GM19351 (cell line): Measurements from ENCODE around the gene RBFA.
A peak's percentile ranks its signal among the peaks of the same experiment; 100 is the strongest.
"Not testable (repeated sequence)": the region's sequence is repeated elsewhere in the genome, so short reads cannot be mapped to it uniquely, and the experiment has no call there.

Experiments used
- ATAC-seq: cut with Tn5 transposase; IDR thresholded peaks from one replicate; pipeline ENCODE4 v1.9.1; 2021; ENCODE audit warnings: mild to moderate bottlenecking, moderate library complexity; ENCODE audit not compliant: unreplicated experiment

Gene RBFA

DNA sequence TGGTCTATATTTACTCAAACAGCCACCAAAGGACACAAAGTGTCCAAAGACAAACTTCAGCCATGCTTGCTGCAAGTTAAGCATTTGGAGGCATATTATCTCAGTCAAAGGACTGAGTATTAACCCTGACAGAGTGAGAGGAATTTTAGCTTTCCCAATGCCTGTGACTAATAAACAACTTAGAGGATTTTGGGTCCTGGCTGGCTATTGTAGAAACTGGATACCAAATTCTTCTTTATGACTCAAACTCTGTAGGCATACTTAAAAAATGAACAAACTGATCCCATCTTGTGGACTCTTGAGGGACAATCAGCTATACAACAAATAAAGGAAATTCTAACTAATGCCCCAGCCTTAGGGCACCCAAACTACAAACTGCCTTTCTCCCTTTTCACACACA is 6.5 kb upstream of the RBFA start:
- not testable (repeated sequence) for ATAC-seq

DNA sequence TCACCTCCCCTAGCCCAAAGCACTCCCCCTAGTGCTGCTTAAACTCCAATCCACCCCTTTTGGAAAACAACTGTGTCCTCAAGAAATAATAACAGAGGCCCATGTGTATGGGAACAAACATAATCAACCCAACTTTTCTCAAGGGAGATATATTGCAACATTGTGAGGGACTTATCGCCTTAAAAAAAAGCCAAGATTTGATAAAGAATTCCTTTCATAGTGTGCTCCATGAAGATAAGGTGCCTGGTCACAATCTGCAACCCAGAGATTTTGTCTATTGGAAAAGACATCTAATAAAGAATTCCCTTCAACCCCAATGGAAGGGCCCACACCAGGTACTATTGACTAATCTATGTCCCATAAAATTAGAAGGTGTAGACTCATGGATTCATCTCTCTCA is 4.5 kb upstream of the RBFA start:
- ATAC-seq: no peak

DNA sequence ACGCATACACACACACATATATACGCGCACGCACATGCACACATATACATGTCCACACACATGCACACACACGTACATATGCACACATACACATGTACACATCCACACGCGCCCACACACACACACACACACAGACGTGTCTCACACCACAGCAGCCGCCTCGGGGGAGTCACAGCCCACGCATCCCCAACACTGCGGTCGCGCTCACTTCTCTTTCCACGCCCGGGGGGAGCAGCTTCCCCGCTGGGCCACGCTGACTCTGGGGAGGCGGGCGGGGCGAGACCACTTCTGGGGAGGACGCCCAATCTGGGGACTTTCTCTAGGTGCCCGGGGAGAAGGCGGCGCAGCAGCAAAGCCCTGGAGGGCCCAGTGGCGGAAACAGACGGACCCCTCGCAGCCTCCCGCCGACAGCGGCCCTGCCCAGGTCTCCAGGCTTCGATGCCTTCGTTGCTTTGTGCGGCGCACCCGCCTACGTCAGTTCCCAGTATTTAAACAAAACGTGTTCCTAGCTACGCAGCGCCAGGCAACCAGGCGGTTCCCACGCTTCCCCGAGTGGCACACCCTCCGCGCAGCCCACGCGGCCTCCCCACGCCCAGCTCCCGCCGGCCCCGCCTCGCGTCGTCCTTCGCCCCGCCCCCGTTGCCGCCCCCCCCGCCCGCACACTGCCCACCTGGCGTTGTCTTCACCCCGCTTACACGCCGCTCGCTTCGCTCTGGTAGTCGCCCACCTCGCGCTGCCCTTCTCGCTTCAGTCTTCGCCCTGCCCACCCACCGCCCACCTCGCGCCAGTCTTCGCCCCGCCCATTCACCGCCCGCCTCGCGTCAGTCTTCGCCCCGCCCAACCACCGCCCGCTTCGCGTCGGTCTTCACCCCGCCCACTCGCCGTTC is 810 bp upstream of the RBFA start:
- ATAC-seq: peak; percentile 44

DNA sequence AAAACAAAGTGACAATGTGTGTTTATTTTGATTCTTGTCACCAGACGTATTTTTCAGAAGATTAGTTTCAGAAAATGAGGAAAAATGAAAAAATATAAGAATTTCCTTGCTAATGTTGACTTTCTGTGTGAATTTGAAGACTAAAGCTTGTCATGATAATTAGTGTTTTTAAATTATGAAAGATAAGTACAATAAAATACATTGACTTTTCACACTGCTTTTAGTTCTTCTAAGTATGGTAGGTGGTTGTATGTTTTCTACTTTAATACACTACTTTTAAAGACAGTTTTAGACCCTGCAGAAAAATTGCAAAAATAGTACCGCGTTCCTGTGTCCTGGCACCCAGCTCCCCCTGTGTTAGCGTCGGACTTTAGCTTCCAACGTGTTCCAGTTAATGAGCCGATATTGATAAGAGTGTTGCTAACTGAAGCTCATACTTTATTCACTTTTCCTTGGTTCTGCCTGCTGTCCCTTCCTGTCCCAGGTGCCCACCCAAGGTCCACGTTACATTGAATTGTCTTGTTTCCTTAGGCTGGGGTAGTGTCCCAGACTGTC is 695 bp downstream of the RBFA start:
- no peak for ATAC-seq

DNA sequence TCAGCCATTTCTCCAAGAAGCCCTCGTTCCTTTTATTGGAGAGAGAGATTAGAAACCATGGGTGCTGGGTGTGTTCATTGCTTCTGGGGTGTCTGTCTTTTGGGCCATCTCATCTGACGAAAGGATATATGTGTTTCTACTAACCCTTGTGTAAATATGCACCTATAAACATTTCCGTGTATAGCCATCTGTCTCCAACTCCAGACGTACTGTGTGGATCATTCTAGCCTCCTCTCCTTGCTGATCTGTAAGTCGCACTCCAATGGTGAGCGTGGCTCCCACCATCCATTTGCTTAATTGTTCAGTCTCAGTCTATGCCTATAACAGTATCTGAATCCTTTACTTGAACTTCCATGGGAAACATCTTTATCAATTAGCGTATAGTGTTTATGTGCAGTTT is 1.8 kb downstream of the RBFA start:
- no peak for ATAC-seq

DNA sequence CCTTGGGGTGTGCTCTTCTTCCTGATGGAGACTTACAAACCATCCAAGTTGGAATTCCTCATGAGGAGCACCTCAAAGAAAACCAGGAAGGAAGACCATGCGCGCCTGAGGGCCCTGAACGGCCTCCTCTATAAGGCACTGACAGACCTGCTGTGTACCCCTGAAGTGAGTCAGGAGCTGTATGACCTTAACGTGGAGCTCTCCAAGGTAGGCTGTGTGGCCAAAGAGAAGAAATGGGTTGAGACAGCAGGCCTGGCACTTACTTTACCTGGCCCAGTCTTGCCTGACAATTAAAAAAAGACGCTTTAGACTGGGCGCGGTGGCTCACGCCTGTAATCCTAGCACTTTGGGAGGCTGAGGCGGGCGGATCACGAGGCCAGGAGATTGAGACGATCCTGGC is 3.1 kb downstream of the RBFA start:
- no peak for ATAC-seq

DNA sequence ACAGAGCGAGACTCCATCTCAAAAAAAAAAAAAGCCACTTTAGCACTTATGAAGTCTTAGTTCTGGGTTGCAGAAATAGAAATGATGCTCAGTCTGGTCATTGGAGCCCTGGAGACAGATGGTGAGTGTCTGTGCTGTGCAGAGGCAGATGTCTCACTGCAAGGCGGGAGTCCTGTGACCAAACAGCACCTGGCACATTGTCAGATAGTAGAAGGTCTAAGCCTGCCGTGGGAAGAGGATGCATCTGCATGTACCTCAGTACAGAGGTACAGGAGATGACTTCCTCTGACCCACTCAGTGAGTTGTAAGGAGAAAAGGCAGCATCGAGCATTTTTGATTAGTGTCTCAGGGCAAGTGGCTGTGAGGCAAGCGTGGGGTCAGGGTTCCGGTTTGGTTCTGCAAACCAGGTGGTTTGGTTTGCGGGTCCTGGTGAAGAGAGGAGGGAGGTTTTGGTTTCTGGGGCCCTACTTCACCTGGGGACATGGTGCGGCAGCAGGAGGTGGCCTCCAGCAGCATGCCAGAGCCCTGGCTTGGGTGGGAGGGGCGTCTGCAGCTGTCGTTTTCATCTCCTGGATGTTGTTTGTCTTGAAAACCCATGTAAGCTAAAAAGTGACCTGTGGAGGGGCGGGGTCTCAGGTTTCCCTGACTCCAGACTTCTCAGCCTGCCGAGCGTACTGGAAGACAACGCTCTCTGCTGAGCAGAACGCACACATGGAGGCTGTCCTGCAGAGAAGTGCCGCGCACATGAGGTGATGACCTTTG is 3.8 kb downstream of the RBFA start:
- ATAC-seq: no peak

DNA sequence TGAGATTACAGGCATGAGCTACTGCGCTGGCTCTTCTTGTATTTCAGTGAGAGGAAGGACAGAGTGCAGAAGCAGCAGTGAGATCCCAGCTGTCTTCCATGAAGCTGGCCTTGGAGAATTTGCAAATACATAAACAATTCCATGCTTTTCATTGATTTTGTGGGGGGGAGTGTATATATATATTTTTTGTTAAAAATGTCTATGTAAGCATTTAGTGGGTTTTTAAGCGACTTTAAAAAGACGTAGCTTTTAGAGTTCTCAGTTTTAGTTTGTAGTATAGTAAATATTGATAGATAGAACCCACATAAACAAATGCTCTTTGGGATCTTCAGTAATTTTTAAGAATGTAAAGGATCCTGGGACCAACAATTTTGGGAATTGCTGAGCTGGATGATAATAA is 6.3 kb downstream of the RBFA start:
- no peak for ATAC-seq

DNA sequence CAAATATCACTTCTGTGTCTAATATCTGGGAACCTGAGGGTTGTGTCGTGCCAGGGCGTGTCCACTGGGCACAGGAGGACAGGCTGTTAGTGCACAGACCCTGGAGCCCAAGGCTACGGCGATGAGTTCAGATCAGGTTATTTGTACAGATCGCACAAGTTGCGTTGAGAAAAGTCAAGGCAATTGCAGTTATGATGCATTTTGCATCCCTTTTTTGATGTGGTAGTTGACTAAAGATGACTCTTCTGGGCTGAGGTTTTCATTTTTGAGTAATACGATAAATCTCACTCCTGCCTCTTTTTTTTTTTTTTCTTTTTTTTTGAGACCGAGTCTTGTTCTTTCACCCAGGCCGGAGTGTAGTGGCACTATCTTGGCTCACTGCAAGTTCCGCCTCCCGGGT is 7.2 kb downstream of the RBFA start:
- no peak for ATAC-seq

DNA sequence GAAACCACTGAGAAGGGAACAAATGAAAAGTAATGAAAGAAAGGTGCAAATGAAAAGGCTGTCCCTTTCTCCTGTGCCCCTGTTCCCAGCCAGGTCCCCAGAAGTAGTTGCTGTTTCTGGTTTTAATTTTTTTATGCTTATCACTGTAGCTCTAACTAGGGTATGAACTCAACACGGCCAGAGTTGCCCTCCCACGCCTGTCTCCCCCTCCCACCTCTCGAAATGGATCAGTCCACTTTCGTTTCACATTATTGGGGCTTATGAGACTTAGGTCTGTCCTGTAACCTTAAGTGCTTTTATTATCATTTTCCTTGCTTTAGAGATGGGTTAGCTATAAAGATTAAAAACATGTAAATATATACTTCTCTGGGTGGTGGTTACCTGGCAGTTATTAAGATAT is 8.6 kb downstream of the RBFA start:
- ATAC-seq: no peak

DNA sequence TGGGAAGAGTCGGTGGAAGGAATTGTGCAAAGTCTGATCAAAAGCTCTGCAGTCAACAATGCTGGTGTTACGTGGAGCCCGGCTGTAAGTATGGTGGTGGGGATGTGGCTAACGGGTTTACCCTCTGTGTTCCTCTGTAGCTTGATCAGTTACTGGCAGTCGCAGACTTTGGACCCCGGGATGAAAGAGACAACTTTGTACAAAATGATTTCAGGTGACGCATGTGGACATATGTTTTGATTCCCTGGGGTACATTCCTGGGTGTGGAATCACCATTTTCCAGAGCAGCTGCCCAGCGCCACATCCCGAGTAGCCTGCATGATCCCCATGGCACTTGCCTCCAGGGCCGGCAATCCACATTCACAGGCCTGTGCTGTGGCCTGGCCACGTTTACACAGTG is 9.8 kb downstream of the RBFA start:
- no peak for ATAC-seq

DNA sequence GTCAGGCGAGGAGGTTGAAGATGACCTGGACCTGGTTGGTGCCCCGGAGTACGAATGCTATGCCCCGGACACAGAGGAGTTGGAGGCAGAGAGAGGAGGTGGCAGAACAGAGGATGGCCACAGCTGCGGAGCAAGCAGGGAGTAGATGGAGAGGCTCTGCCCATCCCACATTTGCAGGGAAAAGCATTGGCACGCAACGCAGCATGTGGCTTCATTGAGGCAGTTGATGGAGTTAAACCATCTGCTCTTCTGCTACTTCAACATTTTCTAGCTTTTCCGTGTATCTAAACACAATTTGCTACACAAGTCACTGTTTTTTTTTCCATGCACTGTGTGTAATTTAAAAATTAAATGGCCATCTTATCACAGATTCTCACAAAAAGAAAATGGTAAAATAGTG is 11.8 kb downstream of the RBFA start:
- no peak for ATAC-seq

DNA sequence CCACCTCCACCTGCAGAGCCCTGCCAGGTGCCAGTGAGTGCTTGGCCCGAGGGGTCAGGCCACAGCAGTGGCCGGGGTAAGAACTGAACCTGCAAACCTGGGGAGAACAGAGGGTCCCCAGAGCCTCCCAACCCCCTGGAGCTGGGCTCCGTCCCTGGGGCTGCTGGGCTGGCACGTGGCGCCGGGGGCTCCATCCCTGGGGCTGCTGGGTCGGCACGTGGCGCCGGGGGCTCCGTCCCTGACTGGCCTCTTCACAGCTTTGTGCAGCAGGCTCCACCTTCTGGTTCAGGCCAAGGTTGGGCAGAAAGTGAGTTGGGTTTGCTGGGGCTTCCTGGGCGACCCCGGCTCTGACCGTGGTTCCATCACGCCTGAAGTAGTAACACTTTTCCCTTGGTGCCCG is 12.2 kb downstream of the RBFA start:
- no peak for ATAC-seq

DNA sequence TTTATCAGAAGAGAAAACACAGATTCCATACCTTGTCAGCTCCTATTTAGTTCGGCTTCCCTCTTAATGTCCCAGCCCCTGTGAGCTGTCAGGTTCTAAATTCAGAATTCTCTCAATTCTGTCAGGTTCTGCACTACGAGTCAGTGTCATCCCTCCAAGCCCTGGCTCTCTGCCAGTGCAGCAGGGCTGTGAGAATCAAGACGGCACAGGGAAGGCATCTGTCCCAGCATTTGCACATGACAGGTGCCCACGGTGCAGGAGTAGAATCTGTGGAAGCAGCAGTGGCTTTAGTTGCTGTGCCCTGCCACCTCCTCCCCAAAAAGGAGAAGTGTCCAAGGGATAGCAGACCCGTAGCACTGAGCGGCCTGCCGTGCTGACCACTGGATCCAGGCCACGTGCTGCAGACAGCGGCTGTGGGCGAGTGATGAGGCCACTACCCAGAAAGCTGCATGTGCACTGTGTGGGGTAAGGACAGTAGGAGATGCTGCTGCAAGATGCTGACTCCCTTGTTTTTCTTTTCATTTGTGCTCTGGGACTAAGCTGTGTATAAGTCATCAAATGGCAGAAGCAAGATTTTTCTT is 12.8 kb downstream of the RBFA start:
- no peak for ATAC-seq

DNA sequence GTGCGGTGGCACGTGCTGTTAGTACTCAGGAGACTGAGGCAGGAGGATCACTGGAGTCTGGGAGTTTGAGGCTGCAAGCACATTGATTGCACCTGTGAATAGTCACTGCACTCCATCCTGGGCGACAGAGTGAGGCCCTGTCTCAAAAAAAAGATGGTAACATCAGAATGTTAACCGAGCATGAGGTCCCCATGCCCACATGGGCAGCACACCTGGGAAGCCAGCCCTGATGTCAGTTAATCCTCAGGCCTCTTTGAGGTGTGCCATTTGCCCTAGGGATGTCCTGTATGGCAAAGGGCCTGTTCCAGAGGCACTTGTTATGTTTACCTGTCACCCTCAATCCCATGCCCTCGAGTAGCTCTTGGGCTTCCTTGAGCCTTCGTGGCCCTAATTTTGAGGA is 16.6 kb downstream of the RBFA start:
- no peak for ATAC-seq

DNA sequence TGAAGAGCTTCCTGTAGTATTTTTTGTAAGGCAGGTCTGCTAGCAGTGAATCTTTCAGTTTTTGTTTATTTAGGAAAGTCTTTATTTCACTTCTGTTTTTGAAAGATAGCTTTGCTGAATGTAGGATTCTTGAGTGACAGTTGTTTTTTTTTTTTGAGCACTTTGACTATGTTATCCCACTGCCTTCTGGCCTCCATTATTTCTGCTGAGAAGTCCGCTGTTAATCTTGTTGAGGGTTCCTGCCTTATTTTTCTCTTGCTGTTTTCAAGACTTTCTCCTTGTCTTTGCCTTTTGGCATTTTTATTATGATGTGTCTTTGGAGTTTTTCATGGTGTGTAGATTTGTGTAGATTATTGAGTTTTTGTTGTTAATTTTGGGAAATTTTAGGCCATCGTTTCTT is 21.9 kb downstream of the RBFA start:
- ATAC-seq: no peak

DNA sequence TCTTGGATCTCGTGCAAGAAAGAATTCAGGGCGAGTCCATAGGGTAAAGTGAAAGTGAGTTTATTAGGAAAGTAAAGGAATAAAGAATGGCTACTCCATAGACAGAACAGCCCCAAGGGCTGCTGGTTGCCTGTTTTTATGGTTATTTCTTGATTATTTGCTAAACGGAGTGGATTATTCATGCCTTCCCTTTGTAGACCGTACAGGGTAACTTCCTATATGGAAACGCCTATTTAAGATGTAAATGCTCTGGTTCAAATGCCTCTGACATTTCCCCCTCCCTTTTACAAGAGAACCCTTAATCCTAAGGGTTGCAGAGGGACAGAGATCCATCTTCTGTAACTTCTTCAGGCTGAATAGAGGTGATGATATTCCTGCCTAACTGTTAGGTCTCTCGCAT is 25.7 kb downstream of the RBFA start:
- no peak for ATAC-seq

DNA sequence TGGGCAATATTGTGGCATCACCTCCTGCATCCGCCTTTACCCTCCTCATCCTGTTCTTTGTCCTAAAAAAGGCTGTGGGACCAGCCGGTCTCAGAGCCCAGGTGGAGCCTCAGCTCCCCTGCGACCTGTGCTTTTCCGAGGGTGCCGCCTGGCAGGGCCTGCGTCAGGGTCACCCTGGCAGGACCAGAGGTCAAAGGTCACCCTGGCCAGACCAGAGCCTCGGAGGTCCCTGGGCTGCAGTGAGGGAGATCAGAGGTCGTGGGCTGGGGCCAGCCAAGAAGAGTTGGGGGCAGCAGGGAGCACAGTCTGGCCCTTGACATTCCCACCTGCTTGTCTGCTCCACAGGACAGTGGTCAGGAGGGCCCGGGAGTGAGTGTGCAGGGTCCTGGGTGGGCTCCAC is 31.5 kb downstream of the RBFA start:
- no peak for ATAC-seq

DNA sequence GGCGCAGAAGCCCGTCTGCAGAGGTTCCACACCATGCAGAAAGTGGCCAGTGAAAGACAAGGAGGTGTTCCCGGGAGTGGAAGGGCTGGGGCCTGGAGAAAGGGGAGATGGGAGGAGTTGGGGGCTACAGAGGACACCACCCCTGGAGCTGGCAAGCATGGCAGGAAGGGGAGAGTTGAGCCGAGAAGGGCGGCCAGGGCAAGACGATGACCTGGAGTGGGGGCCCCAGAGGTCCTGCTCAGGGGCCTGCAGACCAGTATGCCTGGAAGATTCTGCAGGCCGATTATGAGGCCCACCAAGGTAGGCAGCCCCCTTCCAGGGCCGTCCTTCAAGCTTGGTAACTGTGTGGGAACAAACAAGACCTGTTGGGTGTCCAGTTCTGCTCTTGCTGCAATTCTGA is 33.1 kb downstream of the RBFA start:
- ATAC-seq: no peak

DNA sequence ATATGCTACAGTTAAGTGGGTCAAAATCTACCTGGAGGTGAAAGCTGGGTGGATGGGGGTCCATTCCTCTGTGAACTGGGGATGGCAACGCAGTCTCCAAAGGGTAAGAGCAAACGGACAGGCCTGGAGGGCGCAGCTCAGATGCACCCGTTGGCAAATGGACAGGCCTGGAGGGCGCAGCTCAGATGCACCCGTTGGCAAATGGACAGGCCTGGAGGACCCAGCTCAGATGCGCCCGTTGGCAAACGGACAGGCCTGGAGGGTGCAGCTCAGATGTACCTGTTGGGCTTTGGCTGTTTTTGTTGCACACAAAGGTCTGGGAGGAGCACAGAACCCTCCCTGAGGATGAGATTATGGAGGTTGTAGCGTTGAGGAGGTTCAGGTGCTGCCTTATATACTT is 33.7 kb downstream of the RBFA start:
- ATAC-seq: no peak

DNA sequence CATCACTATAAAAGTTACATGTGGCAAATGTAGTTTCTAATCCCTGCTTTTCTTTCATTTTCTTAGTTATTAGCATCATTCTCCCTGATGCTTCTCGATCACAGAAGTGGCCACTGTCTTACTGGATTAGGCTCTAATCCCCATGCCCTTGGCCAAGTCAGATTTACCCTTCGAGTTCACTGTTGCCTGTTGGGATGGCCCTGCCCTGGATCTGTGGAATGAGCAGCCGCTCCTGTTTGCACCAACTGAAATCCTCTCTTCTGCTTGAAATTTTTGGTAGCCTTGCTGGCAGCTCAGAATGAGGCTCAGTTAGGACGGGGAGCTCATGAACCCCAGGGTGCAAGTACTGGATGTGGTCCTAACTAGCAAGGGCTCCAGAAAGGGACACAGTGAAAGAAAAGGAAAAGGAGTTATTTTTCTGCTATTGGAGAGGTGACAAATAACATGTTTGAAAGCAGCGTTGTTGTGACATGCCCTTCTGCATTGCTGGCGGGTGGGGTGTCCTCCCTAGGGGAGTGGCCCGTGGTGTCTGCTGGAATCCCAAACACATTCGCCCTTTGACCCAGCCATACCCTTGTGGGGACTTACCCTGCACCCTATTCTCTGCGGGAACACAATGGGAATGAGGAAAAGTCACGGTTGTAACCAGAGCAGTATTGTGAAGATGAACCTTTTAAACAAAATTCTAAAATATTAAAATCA is 34.5 kb downstream of the RBFA start:
- ATAC-seq: no peak
